HG03097 (cell line): Measurements from ENCODE around the gene NR0B2.
"Not testable (repeated sequence)": the region's sequence is repeated elsewhere in the genome, so short reads cannot be mapped to it uniquely, and the experiment has no call there.

Experiments
- ATAC-seq: cut with Tn5 transposase; IDR thresholded peaks from one replicate; pipeline ENCODE4 v1.9.1; 2021; ENCODE audit not compliant: unreplicated experiment, low FRiP score

Gene NR0B2, protein sequence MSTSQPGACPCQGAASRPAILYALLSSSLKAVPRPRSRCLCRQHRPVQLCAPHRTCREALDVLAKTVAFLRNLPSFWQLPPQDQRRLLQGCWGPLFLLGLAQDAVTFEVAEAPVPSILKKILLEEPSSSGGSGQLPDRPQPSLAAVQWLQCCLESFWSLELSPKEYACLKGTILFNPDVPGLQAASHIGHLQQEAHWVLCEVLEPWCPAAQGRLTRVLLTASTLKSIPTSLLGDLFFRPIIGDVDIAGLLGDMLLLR

DNA sequence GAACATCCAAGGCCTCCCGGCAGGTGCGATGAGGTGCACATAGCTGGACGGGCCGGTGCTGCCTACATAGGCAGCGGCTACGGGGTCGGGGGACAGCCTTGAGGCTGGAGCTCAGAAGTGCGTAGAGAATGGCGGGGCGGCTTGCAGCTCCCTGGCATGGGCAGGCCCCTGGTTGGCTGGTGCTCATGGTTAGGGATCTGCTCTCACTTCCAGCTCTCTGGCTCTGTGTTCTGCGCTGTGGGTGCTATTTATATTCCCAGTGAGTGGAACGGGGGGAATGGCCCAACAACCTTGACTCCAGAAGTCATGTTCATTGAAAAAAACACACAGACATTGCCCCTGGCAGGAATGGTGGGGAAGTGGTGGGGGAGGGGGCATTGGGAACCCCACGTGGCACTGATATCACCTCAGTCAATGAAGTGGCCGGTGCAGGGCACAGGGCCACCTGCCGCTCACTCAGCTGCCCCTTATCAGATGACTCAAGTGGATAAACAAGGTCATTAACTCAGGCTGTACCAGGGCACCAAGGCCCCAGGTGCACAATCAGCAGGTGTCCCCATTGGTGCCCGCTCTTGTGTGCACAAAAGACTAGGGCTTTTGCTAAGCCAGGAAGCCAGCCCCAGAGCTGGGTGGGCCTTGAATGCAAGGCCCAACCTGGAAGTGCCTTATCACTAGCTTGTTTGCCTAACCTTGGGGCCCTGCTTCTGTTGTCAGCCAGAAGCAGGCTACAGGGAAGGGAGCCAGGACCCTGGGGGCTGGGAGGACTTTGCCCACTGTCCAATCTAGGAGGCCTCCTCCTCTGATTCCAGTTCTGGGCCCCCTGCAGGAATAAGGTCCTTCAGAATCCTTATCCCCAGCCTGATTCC is at the start of gene NR0B2:
TSS of gene NR0B2 (minus strand) at position 222 of the 866 bp plus-strand sequence. CDS start at position 187, 35 bp downstream.
- no peak for ATAC-seq

DNA sequence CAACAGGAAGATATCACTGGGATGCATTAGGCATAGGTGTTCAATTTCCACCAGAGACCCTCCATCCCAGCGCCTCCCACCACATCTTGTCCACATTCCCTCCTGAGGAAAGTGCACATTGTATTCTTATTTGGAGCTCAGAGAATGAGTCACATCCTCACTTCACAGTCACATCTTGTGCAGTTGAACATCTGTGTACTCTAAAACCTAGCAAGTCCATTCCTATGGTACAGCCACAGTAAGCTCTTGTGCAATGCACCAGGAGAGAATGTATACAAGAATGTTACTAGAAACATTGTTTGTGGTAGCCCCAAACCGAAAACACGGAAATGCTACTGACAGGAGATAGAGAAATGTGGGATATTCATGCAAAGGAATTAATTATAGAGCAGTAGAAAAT is 48.1 kb upstream of the NR0B2 start:
- no peak for ATAC-seq

DNA sequence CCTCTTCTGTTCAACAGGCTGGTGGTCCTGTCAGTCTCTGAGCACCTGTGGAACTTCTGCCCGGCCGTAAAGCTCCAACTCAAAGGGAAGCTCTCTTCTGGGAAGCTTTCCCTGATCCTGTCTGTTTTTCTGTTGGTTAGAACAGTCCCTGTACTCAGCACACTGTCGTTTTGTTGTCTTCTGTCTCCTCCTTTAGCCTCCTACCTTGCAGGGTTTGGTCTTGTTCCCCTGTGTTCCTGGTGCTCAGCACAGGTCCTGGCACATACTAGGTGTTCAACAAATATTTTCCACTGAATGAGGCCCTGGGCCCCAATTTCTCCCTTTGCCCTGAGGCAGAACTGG is 46.8 kb upstream of the NR0B2 start:
- ATAC-seq, result no peak

DNA sequence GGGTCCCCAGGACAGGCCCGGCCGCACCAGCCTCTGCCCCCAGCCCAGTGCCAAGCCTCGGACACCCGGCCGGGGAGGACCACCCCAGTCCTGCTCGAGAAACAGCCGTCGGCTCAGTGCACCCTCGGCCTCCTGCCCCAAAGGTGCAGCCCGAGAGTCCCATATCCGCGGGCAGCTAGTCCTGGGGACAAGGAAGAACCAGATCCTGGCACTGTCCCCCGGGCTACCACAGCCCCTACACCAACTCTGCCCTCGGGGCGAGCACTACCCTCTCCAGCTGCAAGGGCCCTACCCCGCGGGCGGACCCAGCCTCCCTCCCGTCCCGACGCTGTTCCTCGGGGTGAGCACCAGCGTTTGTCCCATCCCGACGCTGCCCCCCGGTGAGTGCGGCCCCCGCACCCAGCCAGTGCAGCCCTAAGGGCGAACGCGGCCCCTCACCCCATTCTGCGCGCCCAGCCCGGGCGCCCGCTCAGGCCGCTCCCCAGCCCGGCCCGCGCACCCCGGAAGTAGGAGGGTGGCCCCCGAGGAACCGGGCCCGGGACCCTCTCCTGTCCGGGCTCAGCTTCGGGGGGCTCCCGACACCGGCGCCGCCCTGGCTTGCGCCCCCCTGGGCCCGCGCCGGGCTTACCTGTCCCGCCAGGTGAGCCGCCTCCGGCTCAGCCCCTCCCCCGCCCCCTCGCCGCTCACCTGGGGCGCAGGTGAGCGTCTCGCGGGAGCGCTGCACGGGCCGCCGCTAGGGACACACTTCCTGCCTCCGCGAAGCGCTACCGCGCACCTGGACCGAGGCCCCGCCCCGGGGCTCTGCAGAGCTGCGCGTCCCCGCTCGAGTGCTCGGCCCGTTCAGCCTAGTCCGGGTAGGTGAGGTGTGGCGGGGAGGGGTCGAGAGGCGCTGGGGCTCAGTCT is 46.2 kb upstream of the NR0B2 start, which contains the start of gene KDF1:
TSS of gene KDF1 (minus strand) at position 747 of the 903 bp plus-strand sequence. CDS start 8,088 bp downstream, outside the sequence.
- no peak for ATAC-seq

DNA sequence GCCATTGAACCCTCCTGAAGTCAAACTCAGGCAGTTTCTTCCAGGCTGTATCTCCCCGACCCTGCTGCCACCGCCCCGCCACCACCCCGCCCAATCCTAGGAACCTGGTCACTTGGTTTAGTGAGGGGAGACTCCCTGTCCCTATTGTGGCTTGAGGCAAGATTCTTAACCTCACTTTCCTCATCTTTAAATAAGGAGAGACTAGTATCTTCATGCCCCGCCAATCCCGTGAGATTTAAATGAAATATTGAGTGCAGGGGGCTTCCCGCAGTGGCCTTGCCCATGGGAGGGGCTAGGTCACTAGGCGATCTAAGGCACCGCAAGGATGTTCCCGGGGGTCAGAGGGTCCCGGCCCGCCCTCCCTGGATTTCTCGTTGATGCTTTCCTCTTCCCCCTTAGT is 45.5 kb upstream of the NR0B2 start:
- ATAC-seq, result no peak

DNA sequence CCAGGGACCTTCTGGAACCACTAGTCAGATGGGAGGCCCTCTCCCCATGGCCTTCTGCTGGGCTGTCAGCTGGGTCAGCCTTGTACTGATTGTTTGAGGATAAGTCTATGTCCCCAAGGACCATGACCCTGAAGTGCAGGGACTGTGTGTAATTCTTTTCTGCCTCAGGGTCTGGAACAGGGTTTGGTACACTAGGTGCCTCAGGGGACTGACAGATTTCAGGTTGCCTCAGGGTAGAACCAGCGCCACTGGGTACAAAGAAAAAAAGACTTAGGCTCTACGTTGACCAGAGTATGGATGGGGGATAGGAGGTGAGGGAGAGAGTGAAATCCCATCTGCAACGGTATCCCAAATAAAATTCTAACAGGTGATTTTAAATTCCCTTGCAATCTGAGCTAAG is 43.5 kb upstream of the NR0B2 start:
- no peak for ATAC-seq

DNA sequence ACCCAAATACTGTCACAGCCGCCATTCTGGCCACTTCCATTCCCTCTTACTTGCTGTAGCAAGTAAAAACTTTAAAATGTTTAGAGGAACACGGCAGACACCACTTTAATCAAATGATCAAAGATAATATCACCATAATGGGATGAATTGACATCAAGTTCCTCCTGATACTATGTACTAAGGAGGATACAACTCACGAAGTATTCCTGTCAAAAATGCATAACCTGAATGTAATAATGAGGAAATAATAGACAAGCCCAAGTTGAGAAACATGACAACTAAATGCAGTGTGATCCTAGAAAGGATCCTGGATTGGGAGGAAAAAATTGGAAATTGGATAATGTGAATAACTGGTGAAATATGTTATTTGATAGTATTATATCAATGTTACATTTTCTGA is 42.5 kb upstream of the NR0B2 start:
- ATAC-seq, result no peak

DNA sequence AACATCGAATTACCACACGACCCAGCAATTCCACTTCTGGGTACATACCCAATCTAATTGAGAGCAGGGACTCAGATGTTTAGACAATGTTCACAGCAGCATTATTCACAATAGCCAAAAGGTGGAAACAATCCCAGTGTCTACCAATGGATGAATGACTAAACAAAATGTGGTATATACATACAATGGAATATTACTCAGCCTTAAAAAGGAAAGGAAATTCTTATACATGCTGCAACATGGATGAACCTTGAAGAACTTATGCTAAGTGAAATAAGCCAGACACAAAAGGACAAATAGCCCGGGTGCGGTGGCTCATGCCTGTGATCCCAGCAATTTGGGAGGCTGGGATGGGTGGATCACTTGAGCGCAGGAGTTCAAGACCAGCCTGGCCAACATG is 39.6 kb upstream of the NR0B2 start:
- ATAC-seq, result no peak

DNA sequence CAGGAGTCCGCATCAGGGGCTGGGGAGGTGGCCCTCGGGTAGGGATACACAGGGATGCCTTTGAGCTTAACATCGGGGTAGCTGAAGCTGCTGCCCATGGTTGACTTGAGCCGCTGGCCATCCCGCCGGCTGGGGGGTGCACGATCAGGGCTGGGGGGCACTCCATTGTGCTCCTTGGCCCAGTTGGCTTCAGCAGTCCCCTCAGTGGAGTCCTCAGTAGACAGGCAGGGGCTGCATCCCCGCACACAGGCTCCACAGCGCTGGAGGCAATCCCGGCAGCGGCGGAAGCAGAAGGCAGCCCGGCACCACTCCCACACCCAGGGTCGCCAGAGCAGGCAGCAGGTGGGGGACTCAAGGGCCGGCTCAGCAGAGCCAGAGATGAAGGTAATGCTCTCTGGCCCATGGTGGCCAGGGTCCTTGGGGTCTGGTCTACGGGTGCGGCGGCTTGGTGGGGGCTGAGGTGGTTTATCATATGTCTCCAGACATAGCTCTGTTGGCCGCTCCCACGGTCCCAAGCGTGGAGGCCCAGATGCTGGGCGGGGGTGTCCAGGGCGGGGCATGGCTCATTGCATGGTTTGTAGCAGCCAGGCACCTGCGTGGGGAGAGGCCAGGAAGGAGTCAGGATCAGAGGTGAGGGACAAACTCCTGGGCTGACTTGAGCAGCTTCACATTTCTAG is 38.2 kb upstream of the NR0B2 start:
- no peak for ATAC-seq

DNA sequence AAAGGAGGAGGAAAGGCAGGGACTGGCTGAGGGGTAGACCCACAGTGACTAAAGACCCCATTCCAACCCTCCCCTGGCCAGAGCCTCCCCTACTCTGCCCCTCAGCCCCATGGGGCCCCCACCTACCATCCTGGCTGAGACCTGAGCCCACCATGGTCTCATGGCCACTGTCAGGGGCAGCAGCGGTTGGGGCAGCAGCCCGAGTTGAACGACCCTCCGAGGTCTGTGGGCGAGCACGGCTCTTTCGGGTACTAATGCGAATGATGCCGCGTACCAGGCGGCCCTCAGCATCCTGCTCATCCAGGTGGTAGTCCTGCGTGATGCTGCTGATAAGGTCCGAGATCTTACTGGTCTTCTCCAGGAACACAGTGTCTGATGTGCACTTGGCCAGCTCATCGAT is 37.4 kb upstream of the NR0B2 start:
- ATAC-seq, result no peak

DNA sequence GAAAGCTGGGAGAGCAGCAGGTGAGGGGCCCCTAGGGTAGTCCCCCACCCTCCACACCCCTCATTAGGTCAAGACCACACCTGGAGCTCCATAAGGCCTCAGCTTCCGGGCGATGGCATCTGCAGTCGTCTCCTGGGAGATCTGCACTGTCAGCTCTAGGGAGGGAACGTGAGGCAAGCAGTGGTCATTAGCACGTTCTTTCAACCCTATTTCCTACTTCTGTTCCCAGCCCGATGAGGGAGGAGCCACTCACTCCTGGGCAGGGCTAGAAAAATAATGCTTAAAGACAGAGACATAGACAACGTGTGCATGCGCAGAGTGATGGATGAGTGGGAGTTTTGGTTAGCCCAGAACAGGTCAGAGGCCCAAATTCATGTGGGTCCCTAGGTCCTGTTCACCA is 36.8 kb upstream of the NR0B2 start:
- ATAC-seq, result no peak

DNA sequence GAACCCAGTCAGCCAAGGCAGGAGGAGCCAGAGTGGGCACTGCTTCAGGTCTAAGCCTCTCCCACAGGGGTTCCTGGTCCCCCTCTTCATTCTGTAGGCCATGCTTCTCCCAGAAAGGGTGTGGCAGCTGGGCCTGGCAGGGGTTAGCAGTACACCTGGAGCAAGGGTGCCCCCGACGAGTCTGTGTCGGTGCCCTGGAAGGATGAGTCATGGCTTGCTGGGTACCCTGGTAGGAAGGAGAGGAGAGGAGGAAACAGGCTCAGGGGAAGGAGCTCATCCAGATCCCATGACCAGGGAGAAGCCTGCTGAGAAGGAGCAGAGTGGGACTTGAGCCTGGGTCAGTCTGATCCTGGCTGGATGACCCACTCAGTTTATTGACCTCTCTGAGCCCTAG is 36.1 kb upstream of the NR0B2 start:
- ATAC-seq, result no peak

DNA sequence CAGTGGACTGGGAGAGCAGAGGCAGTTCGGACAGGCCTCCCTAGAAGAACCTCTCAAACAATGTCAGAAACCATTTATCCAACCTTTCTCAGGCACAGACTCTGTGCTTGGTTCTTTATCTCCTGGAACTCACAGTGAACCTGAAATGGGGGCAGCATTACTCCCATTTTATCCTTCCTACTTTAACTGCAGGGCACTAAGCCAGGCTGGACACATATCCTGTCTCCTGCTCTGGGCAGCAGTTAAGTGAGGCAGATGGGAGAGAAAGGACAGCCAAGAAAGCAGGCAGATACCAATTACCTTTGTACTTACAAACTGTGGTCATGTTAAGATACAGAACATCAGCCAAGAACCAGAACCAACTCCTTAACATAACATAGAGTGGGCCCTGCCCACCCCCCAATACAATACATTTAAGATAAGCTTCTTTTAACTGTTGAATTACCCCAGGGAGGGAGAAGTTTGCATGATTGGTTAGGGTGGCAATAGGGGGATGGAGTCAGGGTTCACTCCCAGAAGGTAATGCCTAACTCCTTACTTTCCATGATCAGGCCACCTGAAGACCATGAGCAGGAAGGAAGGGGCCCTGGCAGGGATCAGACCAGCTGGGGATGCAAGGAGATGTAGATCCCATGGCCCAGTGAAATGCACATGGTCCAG is 35.6 kb upstream of the NR0B2 start:
- ATAC-seq, result no peak

DNA sequence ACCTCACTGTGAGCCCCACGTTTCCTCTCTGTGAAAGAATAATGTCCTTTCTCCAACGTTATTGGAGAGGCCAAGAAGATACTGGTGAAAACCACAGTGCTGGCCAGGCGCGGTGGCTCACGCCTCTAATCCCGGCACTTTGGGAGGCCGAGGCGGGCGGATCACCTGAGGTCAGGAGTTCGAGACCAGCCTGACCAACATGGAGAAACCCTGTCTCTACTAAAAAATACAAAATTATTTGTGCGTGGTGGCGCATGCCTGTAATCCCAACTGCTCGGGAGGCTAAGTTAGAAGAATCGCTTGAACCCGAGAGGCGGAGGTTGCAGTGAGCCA is 34.9 kb upstream of the NR0B2 start:
- not testable (repeated sequence) for ATAC-seq

DNA sequence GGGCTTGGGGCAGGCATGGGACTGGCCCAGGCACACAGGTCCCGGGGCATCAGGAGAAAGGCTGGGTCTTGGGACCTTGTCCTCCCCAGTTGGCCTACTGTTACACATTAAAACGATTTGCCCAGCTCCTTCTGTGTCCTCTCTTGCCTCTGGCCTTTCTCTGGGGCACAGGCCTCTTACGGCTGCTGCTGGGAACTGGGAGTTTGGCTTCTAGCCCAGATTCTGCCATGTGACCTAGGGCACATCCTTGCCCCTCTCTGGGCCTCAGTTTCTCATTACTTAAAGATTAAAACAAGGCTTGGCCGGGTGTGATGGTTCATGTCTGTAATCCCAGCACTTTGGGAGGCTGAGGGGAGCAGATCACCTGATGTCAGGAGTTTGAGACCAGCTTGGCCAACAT is 32.5 kb upstream of the NR0B2 start:
- ATAC-seq, result no peak

DNA sequence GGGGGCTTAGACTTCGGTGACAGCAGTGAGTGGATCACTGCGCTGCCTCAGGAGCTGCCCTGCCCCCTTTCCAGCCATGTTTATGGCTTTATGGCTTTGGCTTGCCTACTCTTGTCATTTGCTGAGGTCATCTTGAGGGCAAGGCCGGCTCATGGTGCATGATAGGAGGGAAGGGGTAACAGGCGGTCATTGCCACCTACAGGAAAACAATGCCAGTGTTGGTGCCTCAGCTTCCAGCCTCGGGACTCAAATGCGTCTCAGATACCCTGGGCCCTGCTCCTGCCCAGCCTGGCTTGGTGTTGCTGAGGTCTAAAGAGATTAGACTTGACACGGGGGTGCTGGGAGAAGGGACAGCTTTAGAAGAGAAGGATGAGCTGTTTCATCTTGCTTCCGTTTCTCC is 32.0 kb upstream of the NR0B2 start:
- ATAC-seq, result no peak

DNA sequence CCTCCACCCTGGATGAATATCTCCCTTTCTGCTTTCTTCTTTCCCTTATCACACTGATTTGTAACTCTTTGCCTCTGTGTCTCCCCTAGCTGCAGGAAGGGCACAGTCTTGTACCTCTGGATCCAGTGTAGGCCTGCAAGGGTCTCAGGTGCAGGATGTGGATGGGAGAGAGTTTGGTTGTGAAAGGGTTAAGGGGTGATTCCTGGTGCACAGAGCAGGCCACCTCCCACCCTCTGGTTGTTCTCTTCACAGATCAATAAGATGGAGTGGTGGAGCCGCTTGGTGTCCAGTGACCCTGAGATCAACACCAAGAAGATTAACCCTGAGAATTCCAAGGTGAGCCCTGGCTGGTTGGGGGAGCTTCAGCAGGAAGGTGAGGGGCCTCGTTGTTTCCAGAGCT is 31.4 kb upstream of the NR0B2 start:
- no peak for ATAC-seq

DNA sequence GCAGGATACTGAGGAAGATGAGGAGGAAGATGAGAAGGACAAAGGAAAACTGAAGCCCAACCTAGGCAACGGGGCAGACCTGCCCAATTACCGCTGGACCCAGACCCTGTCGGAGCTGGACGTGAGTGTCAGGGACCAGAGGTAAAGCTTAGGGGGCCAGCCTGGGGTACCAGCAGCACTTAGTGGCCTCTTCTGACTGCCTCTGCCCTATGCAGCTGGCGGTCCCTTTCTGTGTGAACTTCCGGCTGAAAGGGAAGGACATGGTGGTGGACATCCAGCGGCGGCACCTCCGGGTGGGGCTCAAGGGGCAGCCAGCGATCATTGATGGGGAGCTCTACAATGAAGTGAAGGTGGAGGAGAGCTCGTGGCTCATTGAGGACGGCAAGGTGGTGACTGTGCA is 28.9 kb upstream of the NR0B2 start:
- no peak for ATAC-seq

DNA sequence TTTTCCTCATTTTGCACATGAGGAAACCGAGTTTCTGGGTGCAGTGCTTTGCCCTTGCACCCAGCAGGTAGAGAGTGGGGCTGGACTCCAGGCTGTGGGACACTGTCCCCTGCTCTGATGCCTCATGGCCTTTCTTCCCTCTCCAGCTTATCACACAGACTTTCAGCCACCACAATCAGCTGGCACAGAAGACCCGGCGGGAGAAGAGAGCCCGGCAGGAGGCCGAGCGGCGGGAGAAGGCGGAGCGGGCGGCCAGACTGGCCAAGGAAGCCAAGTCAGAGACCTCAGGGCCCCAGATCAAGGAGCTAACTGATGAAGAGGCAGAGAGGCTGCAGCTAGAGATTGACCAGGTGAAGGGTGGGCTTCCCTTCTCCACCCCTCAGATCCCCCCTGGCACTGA is 27.5 kb upstream of the NR0B2 start:
- ATAC-seq, result no peak

DNA sequence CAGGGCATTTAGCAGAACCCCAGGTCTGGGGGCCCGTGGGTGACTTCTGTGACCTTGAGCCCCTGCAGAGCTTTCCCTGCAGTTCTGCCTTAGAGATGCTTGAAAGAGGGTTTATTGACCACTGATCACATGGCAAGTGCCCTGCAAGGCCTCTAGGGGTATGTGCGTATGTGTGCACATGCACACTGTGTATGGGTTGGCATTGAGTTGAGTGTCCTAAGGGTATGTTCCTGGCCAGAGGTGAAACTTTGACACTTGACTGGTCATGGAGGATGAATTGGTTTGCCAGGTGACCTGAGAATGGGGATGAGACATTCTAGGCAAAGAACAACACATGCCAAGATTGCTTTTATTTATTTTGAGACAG is 24.9 kb upstream of the NR0B2 start:
- ATAC-seq, result no peak
